ENCODE data around the gene PGAP6.
A peak's percentile ranks its signal among the peaks of the same experiment; 100 is the strongest.
"Not testable (repeated sequence)": the region's sequence is repeated elsewhere in the genome, so short reads cannot be mapped to it uniquely, and the experiment has no call there.

PGAP6 gene

DNA sequence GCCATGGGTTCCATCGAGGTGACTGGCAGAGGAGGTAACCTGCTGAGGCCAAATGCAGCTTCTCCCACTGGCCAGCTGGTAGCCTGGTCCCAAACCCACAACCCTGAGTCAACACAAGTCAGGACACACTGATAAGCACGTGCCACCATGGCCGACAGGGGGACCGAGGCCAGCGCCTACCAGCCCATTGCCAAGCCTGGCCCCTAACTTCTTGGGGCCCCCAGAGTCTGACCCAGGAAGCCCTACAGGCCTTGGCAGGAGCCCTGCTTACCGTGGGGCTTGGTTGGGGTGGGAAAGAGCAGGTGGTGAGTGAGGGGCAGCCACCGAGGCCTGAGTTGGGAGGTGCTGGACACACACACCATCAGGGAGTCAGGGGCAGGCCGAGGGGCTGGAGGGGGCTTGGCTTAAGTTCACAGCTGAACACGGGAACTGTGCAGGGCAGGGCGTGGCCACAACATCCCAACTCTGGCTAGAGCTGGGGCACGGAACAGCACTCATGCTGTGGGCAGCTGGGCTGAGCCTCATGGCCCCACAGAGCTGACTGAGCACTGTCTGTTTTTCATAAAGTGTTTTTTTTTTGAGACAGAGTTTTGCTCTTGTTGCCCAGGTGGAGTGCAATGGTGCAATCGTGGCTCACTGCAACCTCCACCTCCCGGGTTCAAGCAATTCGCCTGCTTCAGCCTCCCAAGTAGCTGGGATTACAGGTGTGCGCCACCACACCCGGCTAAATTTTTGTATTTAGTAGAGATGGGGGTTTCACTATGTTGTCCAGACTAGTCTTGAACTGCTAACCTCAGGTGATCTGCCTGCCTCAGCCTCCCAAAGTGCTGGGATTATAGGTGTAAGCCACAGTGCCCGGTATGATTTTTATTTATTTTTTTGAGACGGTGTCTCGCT is 16.9 kb downstream of the PGAP6 start:
- no peak for DNase-seq (ENCODE audit: low spot score)

DNA sequence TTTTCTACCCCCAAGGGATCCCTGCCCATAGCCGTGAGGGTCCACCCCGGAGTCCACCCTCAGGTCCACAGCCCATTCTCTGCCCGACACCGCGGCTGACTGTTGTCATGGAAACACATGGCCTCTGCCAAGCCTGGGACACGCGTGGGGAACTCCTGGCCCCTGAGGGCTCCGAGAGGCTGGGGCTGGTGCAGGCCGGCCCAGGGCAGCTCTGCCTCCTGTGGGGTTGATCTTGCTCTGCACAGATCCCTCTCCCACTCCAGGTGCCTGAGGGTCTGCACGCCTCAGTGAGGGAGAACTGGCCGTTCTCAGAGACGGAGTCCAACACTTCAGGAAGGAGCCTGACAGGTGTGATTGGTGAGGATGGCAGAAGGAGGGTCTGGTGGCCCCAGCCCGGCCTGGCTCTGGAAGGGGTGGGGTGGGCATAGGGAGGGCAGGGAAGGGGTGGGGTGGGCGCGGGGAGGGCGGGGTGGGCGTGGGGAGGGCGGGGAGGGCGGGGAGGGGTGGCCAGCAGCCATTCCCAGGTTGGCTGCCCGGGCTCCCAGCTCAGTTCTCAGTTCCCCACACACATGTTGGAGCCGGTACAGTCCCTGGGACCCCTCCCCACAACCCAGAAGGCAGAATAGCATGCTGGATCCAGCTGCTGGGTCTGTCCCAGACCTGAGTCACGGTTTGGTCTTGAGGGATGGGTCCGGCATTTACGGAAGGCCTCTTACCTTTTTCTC is 17.9 kb downstream of the PGAP6 start:
- no peak for DNase-seq (ENCODE audit: low spot score)

GRCh38 chr16:363110-363765 is 18.5 kb downstream of the PGAP6 start:
- no peak for DNase-seq (ENCODE audit: low spot score)

- not testable (repeated sequence) for DNase-seq (ENCODE audit: low spot score)
Measured at GRCh38 chr16:362702-362999, 19.1 kb downstream of the PGAP6 start.

GRCh38 chr16:361872-362701 is 19.7 kb downstream of the PGAP6 start:
- no peak for DNase-seq (ENCODE audit: low spot score)

GRCh38 chr16:361341-361871 is 20.4 kb downstream of the PGAP6 start:
- DNase-seq (ENCODE audit: low spot score): no peak

- DNase-seq (ENCODE audit: low spot score): no peak
Measured at GRCh38 chr16:360698-361336, 21.0 kb downstream of the PGAP6 start.

DNA sequence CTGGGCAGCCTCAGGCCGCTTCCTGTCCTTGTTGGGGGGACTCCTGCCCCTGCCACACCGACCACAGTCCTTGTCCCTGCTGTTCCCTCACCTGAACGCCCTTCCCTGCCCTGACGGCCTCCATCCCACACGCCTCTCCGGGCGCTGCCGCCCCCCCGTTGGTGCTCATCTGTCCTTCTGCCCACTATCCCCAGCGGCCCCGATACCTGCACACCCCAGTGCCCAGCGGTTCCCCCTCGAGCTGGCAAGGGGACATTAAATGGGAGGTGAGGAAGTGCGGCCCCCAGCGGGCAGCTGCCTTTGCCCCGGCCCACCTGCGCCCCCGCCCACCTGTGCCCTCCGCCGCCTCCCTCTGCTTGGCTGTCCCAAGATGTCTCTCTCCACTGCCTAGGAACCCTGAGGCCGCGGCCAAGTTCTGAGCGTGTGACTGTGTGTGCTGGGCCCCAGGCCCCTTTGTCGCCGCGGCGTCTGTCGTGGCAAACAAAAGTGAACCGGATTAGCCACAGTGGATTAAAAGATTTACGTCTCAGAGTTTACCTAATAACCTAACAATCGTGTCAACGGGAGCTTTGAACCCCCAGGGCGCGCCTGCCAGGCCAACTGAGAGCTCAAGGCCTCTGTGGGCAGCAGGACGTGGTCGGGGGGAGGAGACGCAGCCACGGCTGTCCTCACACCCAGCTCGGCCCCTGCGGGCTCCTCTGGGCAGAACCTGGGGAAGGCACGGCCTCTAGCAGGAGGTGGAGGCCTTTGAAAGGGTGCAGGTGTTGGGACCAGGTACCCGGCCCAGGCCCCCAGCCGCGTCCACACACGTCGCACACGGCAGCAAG is 21.7 kb downstream of the PGAP6 start:
- DNase-seq (ENCODE audit: low spot score): no peak

- no peak for DNase-seq (ENCODE audit: low spot score)
Measured at GRCh38 chr16:359067-359763, 22.6 kb downstream of the PGAP6 start.

GRCh38 chr16:356741-357140 is 25.0 kb downstream of the PGAP6 start:
- no peak for DNase-seq (ENCODE audit: low spot score)

GRCh38 chr16:354971-355461 is 26.8 kb downstream of the PGAP6 start:
- DNase-seq (ENCODE audit: low spot score): no peak

GRCh38 chr16:354291-354881 is 27.4 kb downstream of the PGAP6 start:
- no peak for DNase-seq (ENCODE audit: low spot score)

- DNase-seq (ENCODE audit: low spot score): no peak
Measured at GRCh38 chr16:353404-354290, 28.1 kb downstream of the PGAP6 start.

- DNase-seq (ENCODE audit: low spot score): peak; percentile 95
Measured at GRCh38 chr16:352547-353403, 29.0 kb downstream of the PGAP6 start, which contains the start of gene AXIN1. AXIN1 (minus strand) TSS chr16:352723; CDS start chr16:347025, 5,698 bp downstream.

- no peak for DNase-seq (ENCODE audit: low spot score)
Measured at GRCh38 chr16:351804-352520, 29.8 kb downstream of the PGAP6 start.

DNA sequence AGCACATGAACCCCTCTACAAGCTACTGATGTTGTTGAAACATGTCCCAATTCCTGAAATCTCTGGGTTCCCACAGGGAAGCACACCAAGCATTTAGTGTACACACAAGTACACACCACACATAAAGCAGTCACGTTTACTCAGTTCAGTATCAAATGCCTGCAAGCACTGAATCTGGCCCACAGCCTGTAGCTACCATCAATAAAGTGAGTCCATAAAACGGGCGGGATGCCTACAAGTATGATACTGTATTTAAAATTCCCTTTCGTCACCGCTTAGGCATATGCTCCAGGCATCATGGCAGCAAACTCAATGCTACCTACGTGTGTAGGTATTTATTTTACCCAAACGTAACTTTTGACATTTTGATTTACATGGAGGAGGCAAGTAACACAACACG is 31.6 kb downstream of the PGAP6 start:
- no peak for DNase-seq (ENCODE audit: low spot score)
